ENCODE results near the gene THRAP3.

THRAP3 gene

DNA sequence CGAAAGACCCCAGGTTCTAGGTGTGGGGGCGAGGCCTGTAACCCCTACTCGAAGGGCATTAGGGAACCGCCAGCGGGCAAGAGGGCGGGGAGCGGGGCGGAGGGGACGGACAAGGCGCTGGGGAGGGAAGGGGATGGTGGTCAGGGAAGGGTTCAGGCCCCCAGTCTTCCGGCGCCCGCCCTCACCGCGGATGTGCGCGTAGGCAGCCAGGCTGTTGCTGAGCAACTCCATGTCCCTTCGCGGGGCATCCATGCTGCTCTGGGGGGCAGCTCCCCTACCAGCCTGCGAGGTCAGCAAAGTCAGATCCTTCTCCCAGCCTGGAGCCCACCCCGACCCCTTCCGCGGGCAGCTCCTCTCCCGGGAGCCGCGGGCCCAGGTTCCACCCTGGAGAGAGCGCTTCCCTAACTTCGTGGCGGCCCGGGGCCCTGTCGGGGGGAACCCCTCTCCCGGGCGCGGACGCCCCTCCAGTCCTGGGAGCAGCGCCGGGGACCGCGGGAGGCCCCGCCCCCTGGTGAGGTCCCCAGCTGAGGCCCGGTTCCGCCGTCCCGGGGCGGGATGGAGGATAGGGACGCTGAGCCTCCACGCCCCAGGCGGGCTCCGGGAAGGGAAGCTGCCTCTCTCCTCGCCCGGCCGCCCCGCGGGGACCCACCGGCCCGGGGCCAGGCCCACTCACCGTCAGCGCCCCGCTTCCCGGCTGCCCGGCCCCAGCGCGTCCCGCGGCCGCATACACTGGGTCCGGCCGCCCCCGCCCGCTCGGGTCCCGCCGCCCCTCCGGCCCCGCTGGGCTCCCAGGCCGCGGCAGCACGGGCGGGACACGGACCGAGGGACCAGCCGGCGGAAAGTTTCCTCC lies 98.8 kb downstream of the THRAP3 start:
- Histone ChIP-seq H3K27me3 (ENCODE audit: insufficient read depth, insufficient read length) (peaks cover 2% of the 10 kb centered on the region), H3K4me1 (ENCODE audit: insufficient read depth, insufficient read length) (peaks cover 33% of the 10 kb centered on the region), H3K9me3 (ENCODE audit: insufficient read depth, low read length) (no peaks in the 10 kb centered on the region), H3K4me3 (ENCODE audit: insufficient read length, low read depth) (peak overlapping the region; percentile 70), H3K36me3 (ENCODE audit: insufficient read depth, insufficient read length, low read length) (peaks cover 45% of the 10 kb centered on the region), H3K9ac (ENCODE audit: insufficient read length, low read depth) (peak overlapping the region; percentile 84)
- DNase-seq (ENCODE audit: low read depth, low spot score), result no peak
- TF ChIP-seq YY1 (IDR thresholded peaks at IDR 0.05; ENCODE audit: insufficient read depth, insufficient read length), result no peak
- TF ChIP-seq SUZ12 (IDR thresholded peaks at IDR 0.05; ENCODE audit: extremely low read depth, insufficient read depth, insufficient read length), result no peak
- no peak for TF ChIP-seq ZNF274 (IDR thresholded peaks at IDR 0.05; ENCODE audit: low read depth, low read length)

DNA sequence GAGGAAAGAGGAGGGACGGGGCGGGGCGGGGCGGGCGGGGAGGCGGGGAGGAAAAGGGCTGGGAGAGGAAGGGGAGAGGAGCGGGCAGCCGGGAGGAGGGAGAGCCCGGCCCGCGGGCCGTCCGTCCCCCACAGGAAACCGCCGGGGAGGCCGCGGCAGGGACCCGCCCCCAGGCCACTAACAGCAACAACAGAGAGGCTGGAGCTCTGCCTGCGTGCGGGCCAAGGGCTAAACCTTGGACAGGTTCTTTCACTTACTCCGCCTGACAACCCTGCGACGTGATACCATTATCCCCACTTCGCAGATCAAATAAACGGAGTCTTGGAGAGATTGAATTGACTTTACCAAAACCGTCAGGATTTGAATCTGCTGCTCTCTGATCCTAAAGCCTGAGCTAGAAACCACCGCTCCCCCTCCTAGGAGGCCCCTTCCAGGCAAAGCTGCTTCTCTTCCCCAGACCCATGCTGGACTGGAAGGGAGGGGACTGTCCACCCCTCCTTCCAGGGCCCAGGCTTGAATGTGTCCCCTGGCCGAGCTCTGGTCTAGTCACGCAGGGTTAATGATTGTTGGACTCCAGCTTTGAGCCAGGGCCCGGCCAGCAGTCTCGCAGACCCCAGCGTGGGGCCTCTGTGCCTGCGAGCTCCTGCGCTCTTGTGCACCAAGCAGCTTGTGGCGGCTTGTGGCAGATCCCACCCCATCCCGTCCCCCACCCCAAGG lies 99.6 kb downstream of the THRAP3 start, which contains the start of gene EVA1B:
Gene EVA1B, minus strand, starts transcription at position 10 of the 717 bp plus-strand sequence. CDS start 608 bp downstream, outside the sequence.
- DNase-seq (ENCODE audit: low read depth, low spot score), result peak; percentile 60
- H3K4me3 ChIP-seq (ENCODE audit: insufficient read length, low read depth), result peak within 1 kb of the TSS; percentile 70
- peaks cover 2% of the 10 kb centered on the region for H3K27me3 ChIP-seq (ENCODE audit: insufficient read depth, insufficient read length)
- peaks cover 47% of the 10 kb centered on the region for H3K36me3 ChIP-seq (ENCODE audit: insufficient read depth, insufficient read length, low read length)
- TF ChIP-seq SUZ12 (IDR thresholded peaks at IDR 0.05; ENCODE audit: extremely low read depth, insufficient read depth, insufficient read length) (no peak), ZNF274 (IDR thresholded peaks at IDR 0.05; ENCODE audit: low read depth, low read length) (no peak), YY1 (IDR thresholded peaks at IDR 0.05; ENCODE audit: insufficient read depth, insufficient read length) (no peak)
- H3K4me1 ChIP-seq (ENCODE audit: insufficient read depth, insufficient read length), result peaks cover 33% of the 10 kb centered on the region
- H3K9ac ChIP-seq (ENCODE audit: insufficient read length, low read depth), result peak within 1 kb of the TSS; percentile 84
- H3K9me3 ChIP-seq (ENCODE audit: insufficient read depth, low read length), result no peaks in the 10 kb centered on the region

DNA sequence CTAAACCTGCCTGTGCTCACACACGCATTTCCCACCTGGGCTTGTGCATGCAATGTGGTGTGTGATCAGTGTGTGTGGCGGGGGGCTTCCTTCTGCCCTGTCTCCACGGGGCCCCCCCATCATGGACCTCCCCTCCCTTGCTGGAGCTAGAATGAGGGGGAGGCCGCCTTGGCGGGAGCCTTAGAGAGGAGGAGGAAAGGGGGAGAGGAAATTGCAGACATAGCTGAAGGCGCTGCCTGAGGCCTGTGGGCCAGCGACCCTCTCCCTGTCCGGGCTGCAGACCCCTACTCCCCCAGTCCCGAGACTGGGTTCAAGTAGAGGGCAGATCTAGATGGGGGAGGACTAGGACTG lies 100.1 kb downstream of the THRAP3 start:
- Histone ChIP-seq H3K4me3 (ENCODE audit: insufficient read length, low read depth) (peak overlapping the region; percentile 45), H3K36me3 (ENCODE audit: insufficient read depth, insufficient read length, low read length) (peaks cover 42% of the 10 kb centered on the region), H3K9me3 (ENCODE audit: insufficient read depth, low read length) (no peaks in the 10 kb centered on the region), H3K9ac (ENCODE audit: insufficient read length, low read depth) (peak overlapping the region; percentile 70), H3K4me1 (ENCODE audit: insufficient read depth, insufficient read length) (peaks cover 34% of the 10 kb centered on the region), H3K27me3 (ENCODE audit: insufficient read depth, insufficient read length) (peaks cover 2% of the 10 kb centered on the region)
- DNase-seq (ENCODE audit: low read depth, low spot score), result no peak
- TF ChIP-seq ZNF274 (IDR thresholded peaks at IDR 0.05; ENCODE audit: low read depth, low read length) (no peak), YY1 (IDR thresholded peaks at IDR 0.05; ENCODE audit: insufficient read depth, insufficient read length) (no peak), SUZ12 (IDR thresholded peaks at IDR 0.05; ENCODE audit: extremely low read depth, insufficient read depth, insufficient read length) (no peak)

DNA sequence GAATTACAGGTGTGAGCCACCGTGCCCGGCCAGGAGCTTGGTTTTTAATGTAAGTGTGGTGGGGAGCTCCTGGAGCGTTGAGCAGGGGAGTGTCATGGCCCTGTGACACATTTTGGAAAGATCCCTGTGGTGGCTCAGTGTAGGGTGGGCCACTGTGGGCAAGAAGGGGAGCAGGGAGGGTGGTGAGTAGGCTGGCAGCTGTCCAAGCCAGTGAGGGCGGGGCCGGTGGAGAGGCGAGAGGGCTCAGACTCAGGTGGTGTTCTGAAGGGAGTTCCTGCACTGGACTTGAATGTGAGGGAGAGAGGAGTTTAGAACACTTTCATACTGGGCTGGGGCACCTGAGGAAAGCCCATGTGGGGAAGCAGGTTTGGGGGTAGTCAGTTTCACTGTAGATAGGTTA lies 102.3 kb downstream of the THRAP3 start:
- DNase-seq (ENCODE audit: low read depth, low spot score), result no peak
- peaks cover 27% of the 10 kb centered on the region for H3K4me1 ChIP-seq (ENCODE audit: insufficient read depth, insufficient read length)
- no peaks in the 10 kb centered on the region for H3K27me3 ChIP-seq (ENCODE audit: insufficient read depth, insufficient read length)
- TF ChIP-seq ZNF274 (IDR thresholded peaks at IDR 0.05; ENCODE audit: low read depth, low read length) (no peak), SUZ12 (IDR thresholded peaks at IDR 0.05; ENCODE audit: extremely low read depth, insufficient read depth, insufficient read length) (no peak), YY1 (IDR thresholded peaks at IDR 0.05; ENCODE audit: insufficient read depth, insufficient read length) (no peak)
- peaks cover 23% of the 10 kb centered on the region for H3K36me3 ChIP-seq (ENCODE audit: insufficient read depth, insufficient read length, low read length)
- H3K9me3 ChIP-seq (ENCODE audit: insufficient read depth, low read length), result no peaks in the 10 kb centered on the region
- H3K9ac ChIP-seq (ENCODE audit: insufficient read length, low read depth), result no peak overlapping the region
- no peak overlapping the region for H3K4me3 ChIP-seq (ENCODE audit: insufficient read length, low read depth)

DNA sequence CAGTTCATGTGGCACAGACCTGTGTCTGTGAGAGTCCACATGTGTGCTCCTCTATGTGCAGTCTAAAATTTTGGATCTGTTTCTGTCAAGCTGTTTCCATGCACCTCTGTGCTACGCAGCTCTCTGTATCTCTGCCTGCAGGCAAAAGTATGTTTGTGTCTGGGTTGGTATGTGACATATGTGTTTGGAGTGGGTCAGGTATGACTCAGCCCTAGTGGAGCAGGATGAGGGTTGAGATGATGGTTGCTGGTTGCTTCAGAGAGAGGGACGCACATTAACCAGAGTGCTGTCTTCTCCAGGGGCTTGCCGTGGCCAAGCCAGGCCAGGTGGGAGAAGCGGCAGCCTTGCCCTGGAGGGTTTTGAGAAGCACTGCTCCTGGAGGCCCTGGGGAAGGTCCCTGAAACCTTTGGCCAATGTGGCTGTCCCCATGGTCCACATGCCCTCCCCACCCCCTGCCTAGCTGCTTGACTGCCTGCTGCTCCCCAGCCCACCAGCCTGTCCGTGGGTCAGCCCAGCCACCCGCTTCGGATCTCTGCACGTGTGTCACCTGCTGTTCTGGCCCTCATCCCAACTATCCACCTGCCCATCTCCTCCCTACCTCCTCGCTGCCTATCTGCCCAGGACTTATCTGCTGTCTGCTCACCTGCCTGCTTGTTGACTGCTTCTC lies 103.3 kb downstream of the THRAP3 start:
- Histone ChIP-seq H3K9ac (ENCODE audit: insufficient read length, low read depth) (no peak overlapping the region), H3K27me3 (ENCODE audit: insufficient read depth, insufficient read length) (peaks cover 5% of the 10 kb centered on the region), H3K4me3 (ENCODE audit: insufficient read length, low read depth) (no peak overlapping the region), H3K9me3 (ENCODE audit: insufficient read depth, low read length) (no peaks in the 10 kb centered on the region), H3K36me3 (ENCODE audit: insufficient read depth, insufficient read length, low read length) (peaks cover 14% of the 10 kb centered on the region), H3K4me1 (ENCODE audit: insufficient read depth, insufficient read length) (peaks cover 17% of the 10 kb centered on the region)
- TF ChIP-seq ZNF274 (IDR thresholded peaks at IDR 0.05; ENCODE audit: low read depth, low read length) (no peak), SUZ12 (IDR thresholded peaks at IDR 0.05; ENCODE audit: extremely low read depth, insufficient read depth, insufficient read length) (no peak), YY1 (IDR thresholded peaks at IDR 0.05; ENCODE audit: insufficient read depth, insufficient read length) (no peak)
- no peak for DNase-seq (ENCODE audit: low read depth, low spot score)

DNA sequence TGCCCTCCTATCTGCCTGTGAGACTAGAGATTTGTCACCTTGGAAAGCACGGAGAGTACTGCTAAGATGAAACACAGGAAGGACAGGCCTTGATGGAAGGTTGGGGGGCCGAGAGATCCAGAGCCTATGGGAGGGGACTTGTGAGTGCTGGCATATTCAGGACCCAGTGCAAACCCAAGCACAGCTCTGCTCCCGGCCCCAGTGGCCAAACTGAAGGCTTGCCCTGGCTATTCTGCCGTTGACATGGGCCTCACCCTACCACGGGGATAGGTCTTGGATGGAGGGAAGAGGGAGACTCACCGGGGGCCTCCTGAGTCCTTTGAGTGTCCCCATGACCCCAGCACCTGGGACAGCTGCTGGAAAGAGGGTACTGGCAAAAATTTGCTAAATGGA lies 103.8 kb downstream of the THRAP3 start:
- H3K4me1 ChIP-seq (ENCODE audit: insufficient read depth, insufficient read length), result peaks cover 15% of the 10 kb centered on the region
- H3K4me3 ChIP-seq (ENCODE audit: insufficient read length, low read depth), result no peak overlapping the region
- H3K27me3 ChIP-seq (ENCODE audit: insufficient read depth, insufficient read length), result peaks cover 5% of the 10 kb centered on the region
- peaks cover 14% of the 10 kb centered on the region for H3K36me3 ChIP-seq (ENCODE audit: insufficient read depth, insufficient read length, low read length)
- H3K9ac ChIP-seq (ENCODE audit: insufficient read length, low read depth), result no peak overlapping the region
- no peak for TF ChIP-seq YY1 (IDR thresholded peaks at IDR 0.05; ENCODE audit: insufficient read depth, insufficient read length)
- no peak for TF ChIP-seq SUZ12 (IDR thresholded peaks at IDR 0.05; ENCODE audit: extremely low read depth, insufficient read depth, insufficient read length)
- TF ChIP-seq ZNF274 (IDR thresholded peaks at IDR 0.05; ENCODE audit: low read depth, low read length), result no peak
- no peaks in the 10 kb centered on the region for H3K9me3 ChIP-seq (ENCODE audit: insufficient read depth, low read length)
- DNase-seq (ENCODE audit: low read depth, low spot score), result no peak
